IMR-90 (cell line): ENCODE results near the gene MAP3K3.

ENCODE experiments used
- CEBPB ChIP-seq: IDR thresholded peaks from 2 replicates; pipeline ENCODE4 v1.6.1; 2012; ENCODE audit warnings: low read depth, low read length, improper control_type of control experiment
- CHD1 ChIP-seq: IDR thresholded peaks from 2 replicates; pipeline ENCODE4 v1.6.1; 2012; ENCODE audit warnings: low read depth, low read length, improper control_type of control experiment
- FOS ChIP-seq: fragments of 150-350 bp; IDR thresholded peaks from 2 replicates; pipeline ENCODE4 v1.6.1; 2016; ENCODE audit warnings: low read depth, low read length
- USF2 ChIP-seq: fragments of 150-350 bp; IDR thresholded peaks from 2 replicates; pipeline ENCODE4 v1.6.1; 2017; ENCODE audit warnings: mild to moderate bottlenecking, antibody characterized with exemption, low read length, low read depth
- TF ChIP-seq, protein P1 (sequence below): conservative IDR thresholded peaks from 2 replicates; pipeline ENCODE4 v1.5.1; 2012; ENCODE audit warnings: mild to moderate bottlenecking, low read depth, low read length, improper control_type of control experiment

GRCh38 chr17:63681530-63681929 lies 59.3 kb downstream of the MAP3K3 start:
- TF ChIP-seq, protein P1, sequence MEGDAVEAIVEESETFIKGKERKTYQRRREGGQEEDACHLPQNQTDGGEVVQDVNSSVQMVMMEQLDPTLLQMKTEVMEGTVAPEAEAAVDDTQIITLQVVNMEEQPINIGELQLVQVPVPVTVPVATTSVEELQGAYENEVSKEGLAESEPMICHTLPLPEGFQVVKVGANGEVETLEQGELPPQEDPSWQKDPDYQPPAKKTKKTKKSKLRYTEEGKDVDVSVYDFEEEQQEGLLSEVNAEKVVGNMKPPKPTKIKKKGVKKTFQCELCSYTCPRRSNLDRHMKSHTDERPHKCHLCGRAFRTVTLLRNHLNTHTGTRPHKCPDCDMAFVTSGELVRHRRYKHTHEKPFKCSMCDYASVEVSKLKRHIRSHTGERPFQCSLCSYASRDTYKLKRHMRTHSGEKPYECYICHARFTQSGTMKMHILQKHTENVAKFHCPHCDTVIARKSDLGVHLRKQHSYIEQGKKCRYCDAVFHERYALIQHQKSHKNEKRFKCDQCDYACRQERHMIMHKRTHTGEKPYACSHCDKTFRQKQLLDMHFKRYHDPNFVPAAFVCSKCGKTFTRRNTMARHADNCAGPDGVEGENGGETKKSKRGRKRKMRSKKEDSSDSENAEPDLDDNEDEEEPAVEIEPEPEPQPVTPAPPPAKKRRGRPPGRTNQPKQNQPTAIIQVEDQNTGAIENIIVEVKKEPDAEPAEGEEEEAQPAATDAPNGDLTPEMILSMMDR: no peak
- no peak for TF ChIP-seq CHD1
- TF ChIP-seq FOS: no peak
- no peak for TF ChIP-seq USF2
- no peak for TF ChIP-seq CEBPB
